NCI-H1105 treated with DMSO at 0.1 percent for 48 hours (cell line): ENCODE data around the gene UBAP2.
"Not testable (repeated sequence)": the region's sequence is repeated elsewhere in the genome, so short reads cannot be mapped to it uniquely, and the experiment has no call there.

Experiments
- DNase-seq: peaks from one replicate; lab custom pipeline; 2025; lab: John Stamatoyannopoulos, UW

The UBAP2 gene

DNA sequence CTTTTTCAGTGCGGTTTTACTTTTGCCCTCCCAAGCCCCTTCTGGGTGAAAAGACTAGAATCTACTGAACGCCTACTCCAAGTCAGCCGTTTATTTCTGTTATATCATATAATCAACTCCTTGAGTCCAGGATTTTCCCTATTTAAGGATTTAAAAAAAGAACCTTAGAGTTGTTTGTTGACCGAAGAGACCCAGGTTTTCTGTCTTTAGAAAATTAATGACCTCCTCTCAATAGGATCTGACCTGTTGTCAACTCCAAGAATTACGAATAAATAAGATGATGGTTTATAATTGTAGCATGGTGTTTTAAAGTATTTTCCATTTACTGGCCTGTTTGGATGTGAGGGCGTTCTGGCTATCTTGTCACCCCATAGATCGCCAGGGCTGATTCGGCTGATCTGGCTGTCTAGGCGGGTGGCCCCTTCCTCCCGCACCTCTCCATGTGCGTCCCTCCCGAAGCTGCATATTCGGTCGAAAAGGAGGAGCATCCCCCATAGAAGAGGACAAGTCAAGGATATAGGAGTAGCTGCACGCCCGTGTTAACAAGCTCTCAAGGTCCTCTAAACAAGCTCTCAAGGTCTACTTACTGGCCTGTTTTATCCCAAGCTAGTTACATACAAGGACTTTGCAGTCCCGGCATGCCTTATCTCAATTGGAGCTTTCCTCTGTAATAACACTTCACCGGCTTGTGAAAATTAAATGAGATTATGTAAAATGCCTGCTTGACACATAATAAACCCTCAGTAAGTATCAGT lies 1.1 kb upstream of the UBAP2 start:
- no peak for DNase-seq

- peak; percentile 51 for DNase-seq
These were observed 592 bp downstream of the UBAP2 start for GRCh38 chr9:34047864-34048726.

DNA sequence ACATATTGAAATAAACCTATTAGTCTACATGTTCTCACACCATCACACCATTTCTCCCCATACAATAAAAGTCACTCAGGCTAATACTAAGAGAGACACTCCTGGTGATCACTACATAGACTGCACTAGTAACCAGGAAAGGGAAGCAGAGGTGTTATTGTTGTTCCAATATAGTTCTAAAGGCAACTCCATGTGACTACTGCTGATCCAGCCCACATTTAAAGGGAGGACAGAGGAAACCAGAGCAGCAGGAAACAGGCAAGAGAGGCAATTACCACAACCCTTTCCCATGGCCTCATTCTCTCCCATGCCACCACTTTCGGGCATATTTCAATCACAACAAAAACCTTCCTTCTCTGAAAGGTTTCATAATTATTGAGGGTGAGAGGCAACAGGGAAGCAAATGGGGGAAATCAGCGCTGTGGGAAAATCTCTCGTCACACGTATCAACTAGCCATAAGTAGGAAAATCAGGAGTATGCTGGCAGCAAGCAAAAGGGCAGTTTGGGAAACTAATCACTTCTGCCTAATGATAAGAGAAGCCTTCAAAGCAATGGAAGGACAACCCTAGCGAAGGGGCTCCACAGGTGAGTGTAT lies 1.8 kb downstream of the UBAP2 start:
- DNase-seq = no peak

GRCh38 chr9:34045903-34046302 lies 2.8 kb downstream of the UBAP2 start:
- no peak for DNase-seq

GRCh38 chr9:34042074-34042473 lies 6.6 kb downstream of the UBAP2 start:
- not testable (repeated sequence) for DNase-seq

GRCh38 chr9:34038851-34039250 lies 9.8 kb downstream of the UBAP2 start:
- DNase-seq = not testable (repeated sequence)

DNA sequence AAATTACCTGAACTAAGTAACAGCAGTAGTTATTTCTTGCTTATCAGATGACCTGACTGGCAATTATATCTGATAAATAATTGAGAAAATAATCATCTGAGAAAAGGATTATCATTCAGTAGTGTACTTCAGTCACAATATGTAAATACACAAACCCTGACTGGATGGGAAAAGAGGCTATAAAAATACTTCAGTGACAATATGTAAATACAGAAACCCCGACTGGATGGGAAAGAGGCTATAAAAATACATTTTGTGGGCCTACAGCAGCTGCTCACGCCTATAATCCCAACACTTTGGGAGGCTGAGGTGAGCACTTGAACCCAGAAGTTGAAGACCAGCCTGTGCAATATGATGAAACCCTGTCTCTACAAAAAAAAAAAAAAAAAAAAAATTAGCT lies 11.1 kb downstream of the UBAP2 start:
- no peak for DNase-seq

- no peak for DNase-seq
These were observed 12.1 kb downstream of the UBAP2 start for GRCh38 chr9:34036625-34037024.

DNA sequence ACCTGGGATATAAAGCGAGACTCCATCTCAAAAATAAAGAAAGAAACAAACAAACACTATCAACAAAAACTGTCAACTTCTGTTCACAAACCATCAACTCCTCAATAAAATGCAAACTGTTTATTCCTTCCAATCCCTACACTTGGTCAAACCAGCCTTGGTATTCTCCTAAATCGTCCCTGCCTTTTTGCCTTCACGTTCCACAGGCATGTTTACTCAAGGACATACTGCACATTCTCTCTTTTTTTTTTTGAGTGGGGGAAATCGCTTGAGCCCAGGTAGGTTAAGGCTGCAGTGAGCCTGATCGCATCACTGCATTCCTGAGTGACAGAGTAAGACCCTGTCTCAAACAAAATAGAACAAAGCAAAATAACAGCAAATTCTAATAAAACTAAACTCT lies 13.0 kb downstream of the UBAP2 start:
- DNase-seq = no peak

GRCh38 chr9:34034698-34035065 lies 14.0 kb downstream of the UBAP2 start:
- no peak for DNase-seq

DNA sequence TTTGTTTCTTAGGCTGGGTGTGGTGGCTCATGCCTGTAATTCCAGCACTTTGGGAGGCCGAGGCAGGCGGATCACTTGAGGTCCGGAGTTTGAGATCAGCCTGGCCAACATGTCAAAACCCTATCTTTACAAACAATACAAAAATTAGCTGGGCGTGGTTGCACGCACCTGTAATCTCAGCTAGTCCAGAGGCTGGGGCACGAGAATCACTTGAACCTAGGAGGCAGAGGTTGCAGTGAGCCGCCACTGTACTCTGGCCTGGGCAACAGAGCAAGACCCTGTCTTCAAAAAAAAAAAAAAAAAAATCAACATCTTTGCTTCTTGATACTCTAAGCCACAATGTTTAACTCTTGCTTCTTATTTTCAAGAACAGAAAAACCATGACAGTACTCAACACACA lies 16.1 kb downstream of the UBAP2 start:
- DNase-seq = no peak

GRCh38 chr9:34027845-34028574 lies 20.7 kb downstream of the UBAP2 start:
- no peak for DNase-seq

GRCh38 chr9:34025811-34026210 lies 22.9 kb downstream of the UBAP2 start:
- DNase-seq = no peak

GRCh38 chr9:34025062-34025461 lies 23.6 kb downstream of the UBAP2 start:
- no peak for DNase-seq

DNA sequence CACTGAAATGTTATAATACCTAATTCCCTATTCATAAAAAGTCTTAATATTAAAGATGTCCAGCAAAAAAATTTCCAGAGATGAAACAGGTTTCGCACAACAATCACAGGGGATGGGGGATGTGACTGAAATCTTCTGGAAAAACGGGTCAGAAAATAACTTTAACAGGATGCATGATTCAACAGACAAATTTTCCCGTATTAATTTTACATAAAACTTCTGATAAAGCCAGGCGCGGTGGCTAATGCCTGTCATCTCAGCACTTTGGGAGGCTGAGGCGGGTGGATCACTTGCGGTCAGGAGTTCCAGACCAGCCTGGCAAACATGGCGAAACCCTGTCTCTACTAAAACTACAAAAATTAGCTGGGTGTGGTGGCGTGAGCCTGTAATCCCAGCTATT lies 24.2 kb downstream of the UBAP2 start:
- not testable (repeated sequence) for DNase-seq

DNA sequence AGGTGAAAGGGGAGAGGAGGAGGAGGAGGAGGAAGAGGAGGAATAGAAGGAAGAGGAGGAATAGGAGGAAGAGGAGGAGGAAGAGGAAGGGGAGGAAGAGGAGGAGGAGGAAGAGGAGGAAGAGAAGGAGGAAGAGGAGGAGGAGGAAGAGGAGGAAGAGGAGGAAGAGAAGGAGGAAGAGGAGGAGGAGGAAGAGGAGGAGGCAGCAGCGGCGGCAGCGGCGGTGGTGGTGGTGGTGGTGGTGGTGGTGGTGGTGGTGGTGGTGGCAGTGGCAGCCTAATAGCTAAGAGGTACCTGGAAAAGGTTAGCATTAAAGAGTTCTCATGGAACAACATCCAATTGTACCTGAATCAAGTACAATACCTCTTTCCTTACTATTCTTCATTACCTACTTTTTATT lies 32.5 kb downstream of the UBAP2 start:
- no peak for DNase-seq

DNA sequence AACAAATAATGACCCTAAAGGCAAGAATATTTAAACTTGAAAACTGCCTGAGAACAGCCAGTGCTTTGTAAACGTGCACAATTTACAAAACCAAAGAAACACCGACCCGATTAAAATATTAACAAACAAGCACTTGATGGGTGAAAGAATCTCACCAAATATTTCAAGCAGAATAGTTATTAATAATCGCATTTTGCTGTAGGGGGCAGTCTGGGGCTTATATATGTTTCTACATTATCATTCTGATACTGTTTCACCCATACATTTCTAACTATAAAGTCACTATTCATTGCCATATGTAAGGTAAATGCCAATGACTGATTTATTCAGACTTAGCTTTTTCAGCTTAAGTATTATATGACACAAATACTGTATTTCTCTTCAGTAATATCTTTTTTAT lies 37.7 kb downstream of the UBAP2 start:
- DNase-seq = peak; percentile 4

DNA sequence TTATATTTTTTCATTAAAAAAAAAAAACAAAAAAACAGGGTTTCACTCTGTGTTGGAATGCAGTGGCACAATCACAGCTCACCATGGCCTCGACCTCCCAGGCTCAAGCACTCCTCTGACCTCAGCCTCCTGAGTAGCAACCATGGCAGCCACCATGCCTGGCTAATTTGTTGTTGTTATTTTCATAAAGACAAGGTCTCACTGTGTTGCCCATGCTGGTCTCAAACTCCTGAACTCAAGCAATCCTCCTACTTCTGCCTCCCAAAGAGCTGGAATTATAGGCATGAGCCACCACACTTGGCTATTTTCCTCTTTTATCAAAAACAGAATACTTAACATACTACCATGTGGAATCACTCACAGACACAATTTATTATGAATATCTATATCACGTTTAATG lies 46.7 kb downstream of the UBAP2 start:
- no peak for DNase-seq

DNA sequence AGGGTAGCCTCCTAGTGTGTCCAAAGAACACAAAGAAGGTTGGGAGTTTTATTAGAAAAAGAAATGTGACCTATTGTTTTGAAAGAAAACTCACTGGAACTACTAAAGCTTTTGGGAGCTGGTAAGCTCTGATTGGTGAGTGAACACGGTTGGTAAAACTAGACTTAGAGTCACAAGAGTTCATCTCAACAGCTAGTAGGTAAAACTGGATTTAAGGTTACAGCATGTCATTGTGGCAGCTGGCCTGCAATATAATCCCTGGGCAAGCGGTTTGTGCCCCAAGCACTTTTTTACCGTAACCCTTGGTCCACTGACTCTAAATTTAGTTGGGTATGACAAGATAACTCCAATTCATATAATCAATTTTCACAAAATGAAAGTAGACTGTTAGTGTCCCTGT lies 47.4 kb downstream of the UBAP2 start:
- DNase-seq = no peak

- no peak for DNase-seq
These were observed 53.2 kb downstream of the UBAP2 start for GRCh38 chr9:33995449-33995848.

DNA sequence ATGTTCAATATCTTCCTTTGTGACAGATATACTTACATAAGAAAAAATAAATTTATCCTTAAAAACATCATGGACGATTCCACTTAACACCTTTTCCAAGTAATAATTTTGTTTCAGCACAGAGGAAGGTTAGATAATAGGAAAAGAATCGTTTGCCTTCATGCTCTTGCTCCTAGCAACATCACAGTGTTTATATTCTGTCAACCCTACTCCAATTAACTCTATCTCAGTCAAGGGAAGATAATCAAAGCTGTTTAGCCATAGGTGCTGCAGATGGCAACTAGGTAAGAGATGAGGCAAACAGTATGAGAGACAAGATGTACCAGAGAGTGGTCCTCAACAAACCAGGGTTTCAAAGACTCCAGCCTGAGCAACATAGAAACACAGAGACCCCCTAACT lies 55.6 kb downstream of the UBAP2 start:
- DNase-seq = no peak

DNA sequence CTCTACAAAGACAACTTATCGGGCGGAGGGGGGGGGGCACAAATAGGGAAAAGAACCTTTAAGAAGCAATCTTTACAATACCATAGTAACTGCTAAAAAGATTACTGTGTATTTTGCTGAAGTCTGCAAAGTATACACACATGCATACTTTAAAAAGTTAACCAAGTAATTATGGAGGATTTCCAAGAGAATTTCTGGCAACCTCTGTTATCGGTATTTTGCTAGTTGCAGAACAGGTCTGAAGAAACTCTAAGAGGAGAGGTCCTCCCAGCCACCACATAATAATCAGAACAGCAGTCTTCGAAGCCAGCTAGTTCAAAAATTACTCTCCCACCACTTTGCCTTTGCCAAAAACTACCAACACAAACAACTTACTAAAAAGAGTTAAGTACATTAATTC lies 56.1 kb downstream of the UBAP2 start:
- no peak for DNase-seq
